K562 (cell line): ENCODE data around the gene ZMYND8. TPM values are rescaled to one million over a fixed set of nuclear protein-coding genes. Genes with fewer than 3 reads are reported as not detected.
A peak's percentile ranks its signal among the peaks of the same experiment; 100 is the strongest.

Experiments used
- ATAC-seq: fragments of 200-7000 bp; cut with Tn5 transposase; 3 replicates; pipeline ENCODE4 v1.9.1; 2020; ENCODE audit warnings: moderate library complexity
- BruUV-seq: library from RNA; stranded (reverse); fragments of 400-500 nt; replicated peaks from 2 replicates; lab custom pipeline; 2021; lab: Mats Ljungman, UMichigan
- CTCF ChIA-PET: fragments of 300-600 bp; formaldehyde crosslinking; extraction: SDS; loops from one replicate; lab custom pipeline; 2021; ENCODE audit warnings: low intra/inter-chr PET ratio; lab: Yijun Ruan, JAX
- POLR2A ChIA-PET: fragments of 300-600, 350-650 bp; sonication (Branson Sonifier 250); formaldehyde crosslinking; extraction: SDS; loops from one replicate; lab custom pipeline; 2021; ENCODE audit warnings: antibody characterized with exemption, inconsistent platforms; lab: Yijun Ruan, JAX
- DNase-seq, 4 experiments: peaks; one replicate each; pipeline versions ENCODE4 v3.0.0 to v3.0.0-alpha.2; 2011 to 2018; ENCODE audit warnings: low spot score in 3 of 4, mixed read lengths in 3 of 4; ENCODE audit errors: extremely low read depth in 1 of 4
- FAIRE-seq: peaks from 2 replicates; lab custom pipeline; 2011; peaks lifted over from hg19 to GRCh38; lab: Jason Lieb, UNC
- H2AFZ ChIP-seq: 2 replicates; pipeline ENCODE4 v1.6.0; 2011; ENCODE audit warnings: low read depth, low read length, control low read depth, inconsistent platforms
- H3K27ac ChIP-seq: fragments of 200-600 bp; 3 replicates; pipeline ENCODE4 v1.8.0; 2011; ENCODE audit warnings: low read depth, mild to moderate bottlenecking, control low read depth, inconsistent platforms, low read length, moderate library complexity, mixed read lengths; ENCODE audit errors: extremely low read depth
- H3K27me3 ChIP-seq, 2 experiments: fragments of 300-600 bp in 1 of 2; 2 replicates in 1 of 2; 3 replicates in 1 of 2; pipeline versions ENCODE4 v1.6.0 to v1.8.0; 2011; ENCODE audit warnings: inconsistent platforms in 2 of 2, low read length in 2 of 2, mild to moderate bottlenecking in 1 of 2, mixed read lengths in 1 of 2, moderate library complexity in 1 of 2; ENCODE audit not compliant: control insufficient read depth in 2 of 2, insufficient read depth in 2 of 2
- H3K36me3 ChIP-seq: fragments of 300-600 bp; 3 replicates; pipeline ENCODE4 v1.8.0; 2011; ENCODE audit warnings: mild to moderate bottlenecking, low read length, inconsistent platforms; ENCODE audit not compliant: control insufficient read depth, insufficient read depth
- H3K4me1 ChIP-seq, 2 experiments: fragments of 200-600 bp in 1 of 2; replicated peaks in 1 of 2; 2 replicates in 1 of 2; 3 replicates in 1 of 2; pipeline versions ENCODE4 v1.5.1 to v1.8.0; 2011; ENCODE audit warnings: inconsistent platforms in 2 of 2, low read length in 2 of 2, mild to moderate bottlenecking in 1 of 2, mixed read lengths in 1 of 2, moderate library complexity in 1 of 2; ENCODE audit not compliant: control insufficient read depth in 2 of 2, insufficient read depth in 2 of 2
- H3K4me2 ChIP-seq: 2 replicates; pipeline ENCODE4 v1.6.1; 2011; ENCODE audit warnings: low read length, control low read depth, inconsistent platforms, mixed read lengths; ENCODE audit not compliant: insufficient read depth
- H3K4me3 ChIP-seq: fragments of 200-600 bp; sonication (generic), shearing (Covaris generic); 2 replicates; pipeline ENCODE4 v1.5.1; 2016; ENCODE audit warnings: control low read depth, inconsistent platforms
- H3K79me2 ChIP-seq: fragments of 200-600 bp; 3 replicates; pipeline ENCODE4 v1.8.0; 2011; ENCODE audit warnings: low read length, inconsistent platforms; ENCODE audit not compliant: control insufficient read depth, insufficient read depth
- H3K9ac ChIP-seq, 2 experiments: 2 replicates each; pipeline versions ENCODE4 v1.6.0 to v1.6.1; 2011; ENCODE audit warnings: low read depth in 2 of 2, low read length in 2 of 2, control low read depth in 1 of 2, inconsistent platforms in 1 of 2, mild to moderate bottlenecking in 1 of 2, mixed read lengths in 1 of 2; ENCODE audit not compliant: insufficient read depth in 1 of 2
- H3K9me1 ChIP-seq: one replicate; pipeline ENCODE4 v1.6.0; 2011; ENCODE audit warnings: inconsistent platforms, mild to moderate bottlenecking, low read length, moderate library complexity; ENCODE audit not compliant: control insufficient read depth, insufficient read depth
- H3K9me3 ChIP-seq: replicated peaks from 2 replicates; pipeline ENCODE4 v1.5.1; 2011; ENCODE audit warnings: low read depth, low read length, inconsistent platforms; ENCODE audit not compliant: control insufficient read depth, insufficient read depth
- H4K20me1 ChIP-seq: replicated peaks from 2 replicates; pipeline ENCODE4 v1.6.1; 2011; ENCODE audit warnings: low read length, inconsistent platforms, mixed read lengths; ENCODE audit not compliant: control insufficient read depth, insufficient read depth
- KLF1 ChIP-seq: fragments of 450-650 bp; IDR thresholded peaks from 2 replicates; pipeline ENCODE4 v1.6.1; 2016; ENCODE audit warnings: missing genetic modification characterization, missing compliant biosample characterization
- ZBTB11 ChIP-seq, 3 experiments: fragments of 200-800 bp in 1 of 3; fragments of 250-450 bp in 1 of 3; fragments of 450-650 bp in 1 of 3; sonication (Bioruptor Pico) in 1 of 3; sonication (Bioruptor generic) in 1 of 3; formaldehyde crosslinking in 1 of 3; IDR thresholded peaks; 2 replicates each; pipeline versions ENCODE4 v1.6.1 to v1.8.0; 2016 to 2022; ENCODE audit warnings: mild to moderate bottlenecking in 2 of 3, missing genetic modification characterization in 2 of 3, missing compliant biosample characterization in 1 of 3, moderate library complexity in 1 of 3
- WGBS: fragments of 100-300 bp; shearing (Covaris generic); methylation state at CpG from one replicate; pipeline ENCODE4 v1.1.6; 2016; ENCODE audit warnings: low coverage, mixed read lengths; ENCODE audit not compliant: insufficient coverage; ENCODE audit errors: missing lambda C conversion rate; 5-methylcytosine and 5-hydroxymethylcytosine counted together
- in situ Hi-C: fragments of 300-500 bp; cut with MboI; formaldehyde crosslinking; loops from 4 replicates; pipeline ENCODE4 v1.15.0; 2018; ENCODE audit warnings: inconsistent platforms, mixed read lengths
- intact Hi-C: fragments of 100-400 bp; cut with micrococcal nuclease; formaldehyde crosslinking; loops from 2 replicates; pipeline ENCODE4 v1.14.2; 2022
- polyA plus RNA-seq, 8 experiments: library from polyadenylated mRNA; depleted of rRNA in 4 of 8; stranded (reverse) in 5 of 8; unstranded in 3 of 8; fragments of >200 nt; fragmentation: Nextera tagmentation in 2 of 8; fragmentation: Illumina TruSeq in 1 of 8; extraction: Ambion mirVana in 2 of 8; extraction: Trizol in 1 of 8; gene quantifications; 2 replicates each; pipeline versions ENCODE4 v1.2.1 to v1.2.3, GENCODE V29; 2011 to 2014; ENCODE audit warnings: inconsistent platforms in 1 of 8, missing spikeins in 1 of 8
- total RNA-seq, 7 experiments: library from RNA; depleted of rRNA in 6 of 7; stranded (reverse); fragments of >200 nt in 6 of 7; fragmentation: Illumina TruSeq in 2 of 7; extraction: Trizol in 2 of 7; gene quantifications; 2 replicates each; pipeline versions ENCODE4 v1.2.1 to v1.2.3, GENCODE V29; 2011 to 2021; ENCODE audit warnings: low replicate concordance in 1 of 7

The ZMYND8 gene
- total and polyA plus RNA-seq, 9 of the 15 experiments (the other 6 are each of a cell fraction or from before 2014, with no cell fraction given) = 31.8 to 148 (median 71.9) TPM

GRCh38 chr20:47298624-47299023 lies 57.9 kb downstream of the ZMYND8 start:
- H3K4me1 ChIP-seq = no peaks in the 10 kb centered on the region; a peak in 2 of 5 replicates
- H3K9me1 ChIP-seq = no peaks in the 10 kb centered on the region
- H3K27me3 ChIP-seq = no peaks in the 10 kb centered on the region
- H3K79me2 ChIP-seq = peaks cover 97% of the 10 kb centered on the region
- no peak overlapping the region for H3K9ac ChIP-seq
- DNase-seq = no peak
- no peak overlapping the region for H3K4me2 ChIP-seq
- intact Hi-C loops (no loop called here), in situ Hi-C loops (no loop called here)
- ChIA-PET CTCF (no interaction called here), POLR2A (interaction anchor here (1.9 kb wide), 1 partner anchor 85 kb away, joined by 7 read pairs; no protein-coding TSS in a partner anchor)
- FAIRE-seq = no peak
- peaks cover 99% of the 10 kb centered on the region for H3K36me3 ChIP-seq
- no TSS peak for BruUV-seq
- no peak overlapping the region for H3K4me3 ChIP-seq
- no peaks in the 10 kb centered on the region for H3K9me3 ChIP-seq
- no peak overlapping the region for H2AFZ ChIP-seq
- no peak for TF ChIP-seq KLF1 (tag)
- TF ChIP-seq ZBTB11 (CRISPR knock-in tag; IDR thresholded peaks at IDR 0.05) = peak in 1 of 3 experiments; percentile 62; a peak in 2 of 6 replicates
- 98% methylated on average over 7 of the region's 8 CpGs for WGBS
- no peak for ATAC-seq
- H4K20me1 ChIP-seq = peaks cover 4% of the 10 kb centered on the region; the same call in 1 of the 2 replicates
- no peak overlapping the region for H3K27ac ChIP-seq
